Vein endothelial cell (primary cell): ENCODE results near the gene MGST1. TPM values are rescaled to one million over a fixed set of nuclear protein-coding genes. Genes with fewer than 3 reads are reported as not detected.

Experiments used
- total RNA-seq: library from RNA; depleted of rRNA; stranded (reverse); fragments of >200 nt; gene quantifications from 2 replicates; pipeline ENCODE4 v1.2.3, GENCODE V29; 2012

Gene MGST1, protein sequence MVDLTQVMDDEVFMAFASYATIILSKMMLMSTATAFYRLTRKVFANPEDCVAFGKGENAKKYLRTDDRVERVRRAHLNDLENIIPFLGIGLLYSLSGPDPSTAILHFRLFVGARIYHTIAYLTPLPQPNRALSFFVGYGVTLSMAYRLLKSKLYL
- 17.6 and 39.3 TPM in 2 replicates for total RNA-seq

DNA sequence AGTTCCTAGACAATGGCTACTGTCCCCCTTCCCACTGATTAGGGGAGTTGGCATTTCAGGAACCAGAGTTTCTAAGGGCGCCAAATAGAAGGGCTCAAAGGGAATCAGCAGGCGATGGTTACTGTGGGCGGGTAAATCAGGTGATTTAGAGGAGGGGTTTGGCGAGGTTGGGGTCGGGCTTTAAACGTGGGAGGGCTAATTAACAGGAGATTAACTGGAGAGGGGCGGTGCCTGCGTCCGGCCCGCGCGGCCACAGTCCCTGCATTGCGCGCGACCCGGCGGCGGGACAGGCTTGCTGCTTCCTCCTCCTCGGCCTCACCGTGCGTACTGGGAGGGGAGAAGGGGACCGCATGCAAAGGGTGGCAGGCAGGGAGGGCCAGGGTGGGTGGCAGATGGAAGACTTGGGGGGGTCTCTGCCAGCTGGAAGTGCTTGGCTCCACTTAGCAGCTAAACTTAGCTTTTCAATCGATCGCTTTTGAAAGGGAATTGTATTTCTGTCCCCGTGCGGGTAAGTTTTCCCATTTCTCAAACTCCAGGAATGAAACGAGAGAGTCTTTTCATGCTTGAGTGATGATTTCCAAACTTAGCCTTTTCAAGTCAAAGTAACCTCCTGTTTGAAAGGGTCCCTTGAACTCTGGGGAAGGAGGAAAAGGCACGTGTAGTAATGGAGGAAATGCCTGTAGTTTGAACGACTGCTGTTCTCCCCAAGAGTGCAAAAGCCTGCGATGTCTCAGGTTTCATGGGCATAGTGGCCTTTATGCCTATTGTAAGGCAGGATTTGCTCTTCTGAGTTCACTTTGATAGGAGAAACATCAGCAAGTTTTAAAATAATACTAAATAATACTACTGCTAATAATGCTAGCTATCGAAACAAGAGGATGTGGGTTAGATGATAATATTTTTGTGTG lies at the start of gene MGST1:
Gene MGST1, plus strand, starts transcription at position 255 of the 908 bp plus-strand sequence. CDS start 6,608 bp downstream, outside the sequence.

Other genes starting within 250 kb of the MGST1 start
- gene SLC15A5, start 70.0 kb upstream of the MGST1 start, total RNA-seq, result not detected in 2 replicates